OCI-LY1 (cell line): Measurements from ENCODE around the gene MEAK7.

ENCODE experiments used
- H2AFZ ChIP-seq: fragments of 200-600 bp; sonication (generic), shearing (Covaris generic); 2 replicates; pipeline ENCODE4 v1.6.0; 2014; ENCODE audit warnings: antibody characterized with exemption, mild to moderate bottlenecking, low read length
- H3F3A ChIP-seq: fragments of 200-600 bp; sonication (generic), shearing (Covaris generic); 2 replicates; pipeline ENCODE4 v1.6.0; 2014; ENCODE audit warnings: mild to moderate bottlenecking, antibody characterized with exemption, low read length, moderate library complexity; ENCODE audit not compliant: insufficient read depth
- H3K27ac ChIP-seq: fragments of 200-600 bp; sonication (generic); 2 replicates; pipeline ENCODE4 v1.5.1; 2014; ENCODE audit warnings: low read length, mixed run types, mild to moderate bottlenecking, low read depth; ENCODE audit not compliant: poor library complexity, severe bottlenecking
- H3K27me3 ChIP-seq: fragments of 200-600 bp; sonication (generic); 2 replicates; pipeline ENCODE4 v1.6.0; 2014; ENCODE audit warnings: antibody characterized with exemption, mild to moderate bottlenecking, low read length, moderate library complexity; ENCODE audit not compliant: insufficient read depth
- H3K36me3 ChIP-seq: fragments of 200-600 bp; sonication (generic); 2 replicates; pipeline ENCODE4 v1.6.1; 2014; ENCODE audit warnings: mild to moderate bottlenecking, antibody characterized with exemption, low read length, moderate library complexity, mixed read lengths; ENCODE audit not compliant: insufficient read depth
- H3K4me1 ChIP-seq: fragments of 200-600 bp; sonication (generic); 2 replicates; pipeline ENCODE4 v1.5.1; 2014; ENCODE audit warnings: mild to moderate bottlenecking, low read length, moderate library complexity; ENCODE audit not compliant: insufficient read depth, severe bottlenecking
- H3K4me2 ChIP-seq: fragments of 200-600 bp; sonication (generic), shearing (Covaris generic); 2 replicates; pipeline ENCODE4 v1.6.1; 2014; ENCODE audit warnings: low read length
- H3K4me3 ChIP-seq: fragments of 200-600 bp; sonication (generic); 2 replicates; pipeline ENCODE4 v1.5.1; 2014; ENCODE audit warnings: low read length, low read depth, mild to moderate bottlenecking, mixed read lengths; ENCODE audit not compliant: poor library complexity, severe bottlenecking
- H3K79me2 ChIP-seq: fragments of 200-600 bp; shearing (Covaris generic); 2 replicates; pipeline ENCODE4 v1.6.1; 2016; ENCODE audit warnings: mixed run types, low read length, mixed read lengths; ENCODE audit not compliant: insufficient read depth
- H3K9ac ChIP-seq: fragments of 200-600 bp; sonication (generic), shearing (Covaris generic); 2 replicates; pipeline ENCODE4 v1.6.1; 2014; ENCODE audit warnings: mild to moderate bottlenecking, low read length, mixed read lengths
- H3K9me2 ChIP-seq: fragments of 200-600 bp; sonication (generic), shearing (Covaris generic); 2 replicates; pipeline ENCODE4 v1.6.1; 2014; ENCODE audit warnings: low read depth, mild to moderate bottlenecking, low read length, mixed read lengths
- H3K9me3 ChIP-seq: fragments of 200-600 bp; shearing (Covaris generic); 2 replicates; pipeline ENCODE4 v1.6.1; 2014; ENCODE audit warnings: low read length, mixed read lengths
- H4K20me1 ChIP-seq: fragments of 200-600 bp; sonication (generic), shearing (Covaris generic); 2 replicates; pipeline ENCODE4 v1.6.0; 2016; ENCODE audit warnings: mild to moderate bottlenecking, low read length; ENCODE audit not compliant: insufficient read depth
- CTCF ChIP-seq: fragments of 200-600 bp; sonication (generic), shearing (Covaris generic); IDR thresholded peaks from 2 replicates; pipeline ENCODE4 v1.5.1; 2017; ENCODE audit warnings: mild to moderate bottlenecking, antibody characterized with exemption, low read length, moderate library complexity, mixed read lengths
- EZH2 ChIP-seq: fragments of 200-600 bp; sonication (generic), shearing (Covaris generic); IDR thresholded peaks from 2 replicates; pipeline ENCODE4 v1.8.0; 2017; ENCODE audit warnings: borderline replicate concordance, mixed run types, mild to moderate bottlenecking, antibody characterized with exemption, low read length, moderate library complexity, mixed read lengths

Gene MEAK7

GRCh38 chr16:84487358-84487757 lies 17.1 kb downstream of the MEAK7 start:
- Histone ChIP-seq H3K27me3 (no peaks in the 10 kb centered on the region), H3K4me3 (no peak overlapping the region), H3K9ac (no peak overlapping the region), H3K9me2 (no peaks in the 10 kb centered on the region), H3K4me1 (no peaks in the 10 kb centered on the region), H3K79me2 (no peaks in the 10 kb centered on the region), H3K27ac (no peak overlapping the region), H3K9me3 (no peaks in the 10 kb centered on the region), H4K20me1 (no peaks in the 10 kb centered on the region), H3F3A (no peaks in the 10 kb centered on the region), H3K4me2 (no peak overlapping the region), H2AFZ (no peak overlapping the region), H3K36me3 (0 out of 2 replicates have a peak, but pooled peaks cover 4% of the 10 kb centered on the region)
- TF ChIP-seq EZH2 (no peak), CTCF (no peak)

- Histone ChIP-seq H3K9ac (no peak overlapping the region), H3F3A (no peaks in the 10 kb centered on the region), H4K20me1 (no peaks in the 10 kb centered on the region), H3K4me2 (no peak overlapping the region), H3K4me3 (no peak overlapping the region), H3K9me3 (no peaks in the 10 kb centered on the region), H2AFZ (no peak overlapping the region), H3K79me2 (no peaks in the 10 kb centered on the region), H3K27ac (no peak overlapping the region), H3K9me2 (no peaks in the 10 kb centered on the region), H3K4me1 (no peaks in the 10 kb centered on the region), H3K27me3 (no peaks in the 10 kb centered on the region), H3K36me3 (0 out of 2 replicates have a peak, but pooled peaks cover 4% of the 10 kb centered on the region)
- TF ChIP-seq EZH2 (no peak), CTCF (no peak)
These were observed 17.8 kb downstream of the MEAK7 start for GRCh38 chr16:84486551-84487235.

- H4K20me1 ChIP-seq, result no peaks in the 10 kb centered on the region
- no peaks in the 10 kb centered on the region for H3K9me2 ChIP-seq
- no peaks in the 10 kb centered on the region for H3K4me1 ChIP-seq
- no peak overlapping the region for H3K27ac ChIP-seq
- H3K4me2 ChIP-seq, result no peak overlapping the region
- H2AFZ ChIP-seq, result no peak overlapping the region
- no peaks in the 10 kb centered on the region for H3F3A ChIP-seq
- no peaks in the 10 kb centered on the region for H3K9me3 ChIP-seq
- H3K36me3 ChIP-seq, result 0 out of 2 replicates have a peak, but pooled peaks cover 4% of the 10 kb centered on the region
- H3K4me3 ChIP-seq, result no peak overlapping the region
- H3K79me2 ChIP-seq, result no peaks in the 10 kb centered on the region
- no peak for TF ChIP-seq EZH2
- TF ChIP-seq CTCF, result no peak
- H3K27me3 ChIP-seq, result no peaks in the 10 kb centered on the region
- no peak overlapping the region for H3K9ac ChIP-seq
These were observed 18.3 kb downstream of the MEAK7 start for GRCh38 chr16:84486126-84486525.
